ENCODE data around the gene FGF9.

Gene FGF9

DNA sequence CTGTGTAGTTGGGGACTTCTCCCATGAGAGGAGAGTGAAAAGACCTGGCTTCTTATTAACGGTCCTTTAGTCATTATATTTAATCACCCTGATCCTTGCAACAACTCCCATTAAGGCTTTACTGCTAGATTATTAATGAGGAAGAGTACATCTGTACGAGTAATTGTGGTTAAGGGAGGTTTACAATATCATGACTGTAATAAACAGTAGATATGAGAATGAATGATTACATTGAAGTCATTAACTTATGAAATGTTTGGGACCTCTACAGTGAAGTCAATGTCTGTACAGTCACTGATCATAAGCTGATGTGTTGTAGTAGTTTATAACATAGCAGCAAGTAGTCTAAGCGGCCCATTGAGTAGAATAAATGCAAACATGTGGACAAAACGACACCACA is 24.7 kb downstream of the FGF9 start:
- no peak for ATAC-seq
- no peak for TF ChIP-seq ZFP30 (CRISPR knock-in tag; IDR thresholded peaks at IDR 0.05)

- TF ChIP-seq ESRRG (CRISPR knock-in tag; IDR thresholded peaks at IDR 0.05) (no peak), OSR1 (CRISPR knock-in tag; IDR thresholded peaks at IDR 0.05) (no peak), TCF4 (CRISPR knock-in tag; IDR thresholded peaks at IDR 0.05; ENCODE audit: borderline replicate concordance) (no peak), TOX (CRISPR knock-in tag; IDR thresholded peaks at IDR 0.05; ENCODE audit: borderline replicate concordance) (no peak), ZNF565 (CRISPR knock-in tag; conservative IDR thresholded peaks at IDR 0.05; ENCODE audit: low read depth) (no peak), SNAI2 (CRISPR knock-in tag; IDR thresholded peaks at IDR 0.05) (no peak), PPARA (CRISPR knock-in tag; IDR thresholded peaks at IDR 0.05; ENCODE audit: borderline replicate concordance) (no peak), RARB (CRISPR knock-in tag; IDR thresholded peaks at IDR 0.05) (no peak), ZFP3 (CRISPR knock-in tag; IDR thresholded peaks at IDR 0.05) (no peak), CSDC2 (CRISPR knock-in tag; IDR thresholded peaks at IDR 0.05) (no peak), ZNF8 (CRISPR knock-in tag; IDR thresholded peaks at IDR 0.05) (no peak), ARNTL (CRISPR knock-in tag; IDR thresholded peaks at IDR 0.05; ENCODE audit: borderline replicate concordance, low read depth) (no peak)
- TF ChIP-seq, protein P1, sequence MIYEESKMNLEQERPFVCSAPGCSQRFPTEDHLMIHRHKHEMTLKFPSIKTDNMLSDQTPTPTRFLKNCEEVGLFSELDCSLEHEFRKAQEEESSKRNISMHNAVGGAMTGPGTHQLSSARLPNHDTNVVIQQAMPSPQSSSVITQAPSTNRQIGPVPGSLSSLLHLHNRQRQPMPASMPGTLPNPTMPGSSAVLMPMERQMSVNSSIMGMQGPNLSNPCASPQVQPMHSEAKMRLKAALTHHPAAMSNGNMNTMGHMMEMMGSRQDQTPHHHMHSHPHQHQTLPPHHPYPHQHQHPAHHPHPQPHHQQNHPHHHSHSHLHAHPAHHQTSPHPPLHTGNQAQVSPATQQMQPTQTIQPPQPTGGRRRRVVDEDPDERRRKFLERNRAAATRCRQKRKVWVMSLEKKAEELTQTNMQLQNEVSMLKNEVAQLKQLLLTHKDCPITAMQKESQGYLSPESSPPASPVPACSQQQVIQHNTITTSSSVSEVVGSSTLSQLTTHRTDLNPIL (CRISPR knock-in tag; IDR thresholded peaks at IDR 0.05; ENCODE audit: low read depth) = no peak
- no peak for ATAC-seq
These were observed 26.1 kb downstream of the FGF9 start for GRCh38 chr13:21696865-21697448.

DNA sequence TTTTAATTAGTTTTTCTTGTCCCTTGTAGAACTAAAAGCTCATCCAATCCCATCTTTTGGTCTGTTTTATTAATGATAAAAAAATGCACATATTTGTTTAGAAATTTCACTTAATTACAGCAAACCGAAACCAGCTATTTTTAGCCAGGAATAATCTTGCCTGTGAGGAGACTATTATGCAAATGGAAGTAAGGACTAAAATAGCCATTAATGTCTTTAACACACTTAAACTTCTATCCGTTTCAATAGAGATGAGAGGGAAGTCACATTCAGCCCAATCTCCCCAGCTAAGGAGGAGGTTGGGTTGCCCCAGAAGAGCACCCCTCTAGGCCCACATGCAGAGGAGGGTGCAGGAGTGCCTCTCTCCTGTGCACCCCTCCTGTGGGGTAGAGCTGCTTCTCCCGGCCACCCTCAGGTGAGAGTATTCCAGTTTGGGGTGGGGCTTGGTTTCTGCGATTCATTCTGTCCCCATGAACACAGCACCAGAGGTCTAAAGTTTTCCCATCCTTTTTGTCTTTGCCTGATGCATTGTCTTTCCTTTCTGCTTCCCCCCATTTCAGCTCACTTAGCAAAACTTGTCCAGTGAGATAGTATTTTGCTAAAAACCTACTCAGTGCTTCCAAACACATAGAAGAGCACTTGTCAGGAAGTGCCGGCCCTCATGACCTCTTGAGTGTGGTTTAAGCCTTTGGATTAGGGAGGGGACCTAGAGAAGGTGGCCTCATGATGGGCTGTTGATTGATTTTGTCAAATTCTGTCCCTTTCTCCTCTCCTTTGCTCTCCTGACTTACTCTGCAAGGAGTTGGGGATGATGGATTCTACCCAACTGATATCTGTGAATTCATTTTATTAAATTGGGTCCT is 28.2 kb downstream of the FGF9 start:
- no peak for ATAC-seq
- TF ChIP-seq, protein P2, sequence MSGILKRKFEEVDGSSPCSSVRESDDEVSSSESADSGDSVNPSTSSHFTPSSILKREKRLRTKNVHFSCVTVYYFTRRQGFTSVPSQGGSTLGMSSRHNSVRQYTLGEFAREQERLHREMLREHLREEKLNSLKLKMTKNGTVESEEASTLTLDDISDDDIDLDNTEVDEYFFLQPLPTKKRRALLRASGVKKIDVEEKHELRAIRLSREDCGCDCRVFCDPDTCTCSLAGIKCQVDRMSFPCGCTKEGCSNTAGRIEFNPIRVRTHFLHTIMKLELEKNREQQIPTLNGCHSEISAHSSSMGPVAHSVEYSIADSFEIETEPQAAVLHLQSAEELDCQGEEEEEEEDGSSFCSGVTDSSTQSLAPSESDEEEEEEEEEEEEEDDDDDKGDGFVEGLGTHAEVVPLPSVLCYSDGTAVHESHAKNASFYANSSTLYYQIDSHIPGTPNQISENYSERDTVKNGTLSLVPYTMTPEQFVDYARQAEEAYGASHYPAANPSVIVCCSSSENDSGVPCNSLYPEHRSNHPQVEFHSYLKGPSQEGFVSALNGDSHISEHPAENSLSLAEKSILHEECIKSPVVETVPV (CRISPR knock-in tag; IDR thresholded peaks at IDR 0.05) = no peak
- TF ChIP-seq ZFP3 (CRISPR knock-in tag; IDR thresholded peaks at IDR 0.05) = no peak
- no peak for TF ChIP-seq ZNF565 (CRISPR knock-in tag; conservative IDR thresholded peaks at IDR 0.05; ENCODE audit: low read depth)
- TF ChIP-seq ESRRG (CRISPR knock-in tag; IDR thresholded peaks at IDR 0.05) = no peak
- TF ChIP-seq GLIS3 (CRISPR knock-in tag; IDR thresholded peaks at IDR 0.05) = no peak
- TF ChIP-seq ZC3H10 (CRISPR knock-in tag; IDR thresholded peaks at IDR 0.05) = no peak
- TF ChIP-seq ZFP30 (CRISPR knock-in tag; IDR thresholded peaks at IDR 0.05) = no peak
- TF ChIP-seq SNAI2 (CRISPR knock-in tag; IDR thresholded peaks at IDR 0.05) = no peak
- no peak for TF ChIP-seq TOX (CRISPR knock-in tag; IDR thresholded peaks at IDR 0.05; ENCODE audit: borderline replicate concordance)
- TF ChIP-seq BACH2 (CRISPR knock-in tag; IDR thresholded peaks at IDR 0.05; ENCODE audit: borderline replicate concordance) = no peak
- TF ChIP-seq POU6F1 (CRISPR knock-in tag; IDR thresholded peaks at IDR 0.05; ENCODE audit: borderline replicate concordance, low read depth) = no peak
- TF ChIP-seq RARB (CRISPR knock-in tag; IDR thresholded peaks at IDR 0.05) = no peak
- TF ChIP-seq TCF4 (CRISPR knock-in tag; IDR thresholded peaks at IDR 0.05; ENCODE audit: borderline replicate concordance) = no peak

- TF ChIP-seq PATZ1 (CRISPR knock-in tag; IDR thresholded peaks at IDR 0.05; ENCODE audit: borderline replicate concordance) = no peak
- no peak for TF ChIP-seq ESRRG (CRISPR knock-in tag; IDR thresholded peaks at IDR 0.05)
- TF ChIP-seq ARNTL (CRISPR knock-in tag; IDR thresholded peaks at IDR 0.05; ENCODE audit: borderline replicate concordance, low read depth) = no peak
- no peak for TF ChIP-seq OSR1 (CRISPR knock-in tag; IDR thresholded peaks at IDR 0.05)
- no peak for TF ChIP-seq TCF4 (CRISPR knock-in tag; IDR thresholded peaks at IDR 0.05; ENCODE audit: borderline replicate concordance)
- TF ChIP-seq, protein P3, sequence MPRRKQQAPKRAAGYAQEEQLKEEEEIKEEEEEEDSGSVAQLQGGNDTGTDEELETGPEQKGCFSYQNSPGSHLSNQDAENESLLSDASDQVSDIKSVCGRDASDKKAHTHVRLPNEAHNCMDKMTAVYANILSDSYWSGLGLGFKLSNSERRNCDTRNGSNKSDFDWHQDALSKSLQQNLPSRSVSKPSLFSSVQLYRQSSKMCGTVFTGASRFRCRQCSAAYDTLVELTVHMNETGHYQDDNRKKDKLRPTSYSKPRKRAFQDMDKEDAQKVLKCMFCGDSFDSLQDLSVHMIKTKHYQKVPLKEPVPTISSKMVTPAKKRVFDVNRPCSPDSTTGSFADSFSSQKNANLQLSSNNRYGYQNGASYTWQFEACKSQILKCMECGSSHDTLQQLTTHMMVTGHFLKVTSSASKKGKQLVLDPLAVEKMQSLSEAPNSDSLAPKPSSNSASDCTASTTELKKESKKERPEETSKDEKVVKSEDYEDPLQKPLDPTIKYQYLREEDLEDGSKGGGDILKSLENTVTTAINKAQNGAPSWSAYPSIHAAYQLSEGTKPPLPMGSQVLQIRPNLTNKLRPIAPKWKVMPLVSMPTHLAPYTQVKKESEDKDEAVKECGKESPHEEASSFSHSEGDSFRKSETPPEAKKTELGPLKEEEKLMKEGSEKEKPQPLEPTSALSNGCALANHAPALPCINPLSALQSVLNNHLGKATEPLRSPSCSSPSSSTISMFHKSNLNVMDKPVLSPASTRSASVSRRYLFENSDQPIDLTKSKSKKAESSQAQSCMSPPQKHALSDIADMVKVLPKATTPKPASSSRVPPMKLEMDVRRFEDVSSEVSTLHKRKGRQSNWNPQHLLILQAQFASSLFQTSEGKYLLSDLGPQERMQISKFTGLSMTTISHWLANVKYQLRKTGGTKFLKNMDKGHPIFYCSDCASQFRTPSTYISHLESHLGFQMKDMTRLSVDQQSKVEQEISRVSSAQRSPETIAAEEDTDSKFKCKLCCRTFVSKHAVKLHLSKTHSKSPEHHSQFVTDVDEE (CRISPR knock-in tag; IDR thresholded peaks at IDR 0.05) = no peak
- no peak for TF ChIP-seq POU6F1 (CRISPR knock-in tag; IDR thresholded peaks at IDR 0.05; ENCODE audit: borderline replicate concordance, low read depth)
- no peak for TF ChIP-seq RARB (CRISPR knock-in tag; IDR thresholded peaks at IDR 0.05)
- TF ChIP-seq ZNF70 (CRISPR knock-in tag; IDR thresholded peaks at IDR 0.05) = no peak
- TF ChIP-seq SNAI2 (CRISPR knock-in tag; IDR thresholded peaks at IDR 0.05) = no peak
- no peak for ATAC-seq
These were observed 30.6 kb downstream of the FGF9 start for GRCh38 chr13:21701460-21701859.
